PC-9 (cell line): ENCODE data around the gene REEP3.

Experiments used
- CTCF ChIP-seq: fragments of 200-600 bp; sonication (generic); conservative IDR thresholded peaks from 2 replicates; pipeline ENCODE4 v1.6.1; 2017; ENCODE audit warnings: mixed run types, antibody characterized with exemption, mild to moderate bottlenecking, moderate library complexity
- EZH2 ChIP-seq: fragments of 200-600 bp; sonication (generic); IDR thresholded peaks from 2 replicates; pipeline ENCODE4 v1.8.0; 2017; ENCODE audit warnings: antibody characterized with exemption, low read depth

- TF ChIP-seq CTCF (no peak), EZH2 (no peak)
Observed at GRCh38 chr10:63480237-63480636, 41.0 kb upstream of the REEP3 start.
